A673 (cell line): ENCODE measurements around the gene HOXD8. TPM values are rescaled to one million over a fixed set of nuclear protein-coding genes. Genes with fewer than 3 reads are reported as not detected.

Experiments used
- BruUV-seq: library from RNA; stranded (reverse); fragments of 400-500 nt; replicated peaks from 2 replicates; lab custom pipeline; 2021; lab: Mats Ljungman, UMichigan
- CTCF ChIA-PET: fragments of 300-600 bp; sonication (Branson Sonifier 250); formaldehyde crosslinking; loops from one replicate; lab custom pipeline; 2022; ENCODE audit warnings: antibody characterized with exemption; lab: Charles Lee
- POLR2A ChIA-PET: fragments of 300-600 bp; sonication (Branson Sonifier 250); formaldehyde crosslinking; loops from one replicate; lab custom pipeline; 2022; ENCODE audit warnings: antibody characterized with exemption; ENCODE audit not compliant: low non-redundant PET; lab: Charles Lee
- DNase-seq: peaks from one replicate; pipeline ENCODE4 v3.0.0-alpha.2; 2015; ENCODE audit warnings: low spot score
- H3K27ac ChIP-seq: fragments of 200-600 bp; sonication (generic); 2 replicates; pipeline ENCODE4 v1.5.1; 2016; ENCODE audit warnings: mixed run types, low read depth, mild to moderate bottlenecking, mixed read lengths, antibody characterized with exemption, low read length; ENCODE audit not compliant: poor library complexity, severe bottlenecking
- H3K27me3 ChIP-seq: fragments of 200-600 bp; sonication (generic); replicated peaks from 2 replicates; pipeline ENCODE4 v1.6.1; 2017; ENCODE audit warnings: mixed run types, low read depth, mild to moderate bottlenecking, mixed read lengths, antibody characterized with exemption, low read length; ENCODE audit not compliant: insufficient read depth, poor library complexity
- H3K36me3 ChIP-seq: fragments of 200-600 bp; sonication (generic); 2 replicates; pipeline ENCODE4 v1.6.1; 2016; ENCODE audit warnings: mixed run types, mild to moderate bottlenecking, mixed read lengths, antibody characterized with exemption, low read length; ENCODE audit not compliant: insufficient read depth, poor library complexity, severe bottlenecking
- H3K4me1 ChIP-seq: fragments of 200-600 bp; sonication (generic); 2 replicates; pipeline ENCODE4 v1.6.1; 2017; ENCODE audit warnings: mixed run types, mild to moderate bottlenecking, mixed read lengths, antibody characterized with exemption, low read length; ENCODE audit not compliant: insufficient read depth, poor library complexity, severe bottlenecking
- H3K4me3 ChIP-seq: fragments of 200-600 bp; sonication (generic); 2 replicates; pipeline ENCODE4 v1.5.1; 2016; ENCODE audit warnings: low read depth, mixed run types, mild to moderate bottlenecking, mixed read lengths, low read length; ENCODE audit not compliant: poor library complexity, severe bottlenecking
- H3K9me3 ChIP-seq: fragments of 200-600 bp; sonication (generic); 2 replicates; pipeline ENCODE4 v1.6.1; 2016; ENCODE audit warnings: mixed run types, low read depth, mild to moderate bottlenecking, mixed read lengths, antibody characterized with exemption, low read length; ENCODE audit not compliant: poor library complexity, severe bottlenecking
- CTCF ChIP-seq: fragments of 300-800, 200-600 bp; sonication (generic); conservative IDR thresholded peaks from 2 replicates; pipeline ENCODE4 v1.5.1; 2017; ENCODE audit warnings: low read depth, mild to moderate bottlenecking, antibody characterized with exemption, low read length, moderate library complexity, mixed read lengths
- EZH2 ChIP-seq: fragments of 200-600 bp; sonication (generic); IDR thresholded peaks from 2 replicates; pipeline ENCODE4 v1.6.1; 2017; ENCODE audit warnings: borderline replicate concordance, low read depth, mild to moderate bottlenecking, mixed read lengths, antibody characterized with exemption, low read length; ENCODE audit not compliant: poor library complexity, severe bottlenecking
- intact Hi-C: fragments of 100-400 bp; cut with micrococcal nuclease; formaldehyde crosslinking; loops from one replicate; pipeline ENCODE4 v1.10.0; 2022; ENCODE audit not compliant: unreplicated experiment
- total RNA-seq: library from RNA; stranded (reverse); gene quantifications from 2 replicates; pipeline ENCODE4 v1.2.3, GENCODE V29; 2021

The HOXD8 gene
- total RNA-seq, 1 experiment from 2014 or later, result 56.8 TPM

- H3K4me3 ChIP-seq, result peak overlapping the region; percentile 45
- TF ChIP-seq EZH2, result no peak
- no peak for TF ChIP-seq CTCF
- ChIA-PET CTCF (interaction anchor here (1.0 to 1.9 kb wide), 3 partner anchors 13 to 717 kb away, joined by 4 to 9 read pairs (median 5); no protein-coding TSS in a partner anchor), POLR2A (no interaction called here)
- H3K9me3 ChIP-seq, result no peaks in the 10 kb centered on the region
- H3K36me3 ChIP-seq, result no peaks in the 10 kb centered on the region
- peak; percentile 58 for DNase-seq
- peaks cover 57% of the 10 kb centered on the region for H3K27me3 ChIP-seq
- H3K4me1 ChIP-seq, result peaks cover 28% of the 10 kb centered on the region
- H3K27ac ChIP-seq, result no peak overlapping the region
- intact Hi-C loops, result loop anchor here (2.0 to 5.0 kb wide), 6 partner anchors 82 to 972 kb away; partner anchors contain the start of gene LNPK
- no TSS peak for BruUV-seq
These were observed 44.8 kb upstream of the HOXD8 start for GRCh38 chr2:176084611-176085119.

DNA sequence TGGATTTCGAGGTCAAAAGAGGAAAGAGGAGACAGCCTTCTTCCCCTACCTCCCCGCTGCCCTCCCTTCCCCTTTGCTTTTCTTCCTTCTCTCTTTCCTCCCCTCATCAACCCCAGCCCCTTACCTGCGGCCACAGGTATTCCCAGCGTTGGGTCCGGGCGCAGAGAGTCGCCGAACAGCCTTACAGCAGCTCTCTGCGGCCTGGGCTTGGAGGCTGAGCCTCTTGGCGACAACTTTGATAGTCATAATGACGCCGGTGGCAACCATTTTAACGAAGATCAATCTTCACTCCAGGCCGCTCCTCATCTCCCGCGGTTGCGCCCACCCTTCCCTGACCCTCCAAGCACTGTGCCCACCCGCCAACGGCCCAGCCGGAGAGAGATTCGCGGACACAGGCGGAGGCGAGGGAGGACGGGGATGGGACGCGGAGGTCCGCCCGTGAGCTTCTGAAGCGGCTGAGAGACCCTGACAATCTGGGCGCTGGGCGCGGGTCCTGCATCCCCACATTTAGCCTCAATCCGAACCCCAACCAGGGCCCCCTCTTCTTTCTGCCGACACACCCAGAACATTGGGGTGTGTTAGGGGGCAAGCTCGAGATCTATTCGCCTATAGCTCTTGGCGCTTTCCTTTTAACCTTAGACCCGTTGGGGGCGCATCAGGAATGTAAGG lies 44.3 kb upstream of the HOXD8 start:
- Histone ChIP-seq H3K9me3 (no peaks in the 10 kb centered on the region), H3K27ac (no peak overlapping the region), H3K27me3 (peaks cover 56% of the 10 kb centered on the region), H3K4me3 (peak overlapping the region; percentile 45), H3K4me1 (peaks cover 27% of the 10 kb centered on the region), H3K36me3 (no peaks in the 10 kb centered on the region)
- no TSS peak for BruUV-seq
- intact Hi-C loops, result loop anchor here (2.0 to 5.0 kb wide), 4 partner anchors 718 to 883 kb away; no protein-coding TSS in a partner anchor
- CTCF ChIA-PET, result interaction anchor here (1.0 to 1.9 kb wide), 4 partner anchors 12 to 834 kb away, joined by 4 to 9 read pairs (median 6); no protein-coding TSS in a partner anchor
- POLR2A ChIA-PET, result no interaction called here
- TF ChIP-seq CTCF (no peak), EZH2 (no peak)
- DNase-seq, result no peak

- POLR2A ChIA-PET, result no interaction called here
- H3K27me3 ChIP-seq, result peaks cover 49% of the 10 kb centered on the region
These were observed 43.4 kb upstream of the HOXD8 start for GRCh38 chr2:176085861-176086771.

More at GRCh38 chr2:176085861-176086771, 43.4 kb upstream of the HOXD8 start:
- Histone ChIP-seq H3K4me1 (peaks cover 20% of the 10 kb centered on the region), H3K4me3 (peak overlapping the region; percentile 45), H3K36me3 (no peaks in the 10 kb centered on the region), H3K9me3 (no peaks in the 10 kb centered on the region), H3K27ac (no peak overlapping the region)
- BruUV-seq, result no TSS peak
- intact Hi-C loops, result loop anchor here (2.0 to 5.0 kb wide), 4 partner anchors 719 to 884 kb away; no protein-coding TSS in a partner anchor
- TF ChIP-seq CTCF, result peak; percentile 89
- peak; percentile 15 for TF ChIP-seq EZH2
- peak; percentile 73 for DNase-seq
- CTCF ChIA-PET, result interaction anchor here (1.0 to 1.9 kb wide), 4 partner anchors 11 to 835 kb away, joined by 4 to 9 read pairs (median 6); no protein-coding TSS in a partner anchor
